LNCaP clone FGC (cell line): ENCODE results near the gene FOXP4.

Experiments
- DNase-seq: peaks from one replicate; pipeline ENCODE4 v3.0.0-alpha.2; 2011; ENCODE audit warnings: low read depth
- H3K4me3 ChIP-seq: 2 replicates; pipeline ENCODE4 v1.5.1; 2011; ENCODE audit warnings: mild to moderate bottlenecking, low read depth, low read length, control low read depth
- CTCF ChIP-seq: IDR thresholded peaks from 2 replicates; pipeline ENCODE4 v1.5.1; 2012; ENCODE audit warnings: mild to moderate bottlenecking; ENCODE audit not compliant: control insufficient read depth, insufficient read depth; ENCODE audit errors: extremely low read depth

Gene FOXP4

DNA sequence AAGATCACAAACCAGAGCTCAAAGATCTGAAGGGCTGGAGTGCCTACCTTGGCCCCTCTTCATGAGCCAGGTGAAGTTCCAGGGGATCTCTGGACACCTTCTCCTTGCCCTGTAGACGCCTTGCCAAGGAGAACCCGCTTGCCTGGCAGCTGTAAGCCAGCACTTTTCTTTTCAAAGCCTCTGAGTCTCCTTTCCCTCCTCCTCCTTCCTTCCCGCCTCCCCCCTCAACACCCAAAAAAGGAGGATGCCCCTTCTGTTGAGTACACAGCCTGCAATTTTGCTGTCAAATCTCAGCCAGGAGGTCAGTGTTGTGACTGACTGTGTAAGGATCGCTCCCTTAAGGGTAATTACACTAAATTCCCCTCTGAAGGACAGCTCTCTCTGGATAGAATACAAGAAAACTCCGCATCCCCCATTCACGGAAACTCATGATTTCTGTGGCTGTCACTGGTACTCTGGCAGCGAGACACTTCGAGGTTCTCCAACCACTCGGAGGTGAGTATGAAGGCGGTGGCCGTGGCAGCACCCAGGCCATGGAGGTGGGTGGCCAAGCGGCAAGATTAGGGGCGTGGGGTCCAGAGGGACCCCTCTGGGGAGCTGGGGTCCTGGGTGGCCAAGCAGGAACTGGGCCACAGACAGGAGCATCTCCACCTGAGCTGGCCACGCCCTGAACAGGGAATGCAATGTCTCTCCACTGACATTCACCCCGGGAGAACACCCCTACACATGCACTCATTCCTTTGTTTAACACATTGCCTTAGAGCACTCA lies 23.2 kb upstream of the FOXP4 start:
- DNase-seq = no peak
- no peak for TF ChIP-seq CTCF
- no peak overlapping the region for H3K4me3 ChIP-seq

GRCh38 chr6:41523915-41524633 lies 22.1 kb upstream of the FOXP4 start:
- TF ChIP-seq CTCF = no peak
- no peak for DNase-seq
- H3K4me3 ChIP-seq = no peak overlapping the region

- DNase-seq = no peak
- TF ChIP-seq CTCF = no peak
Measured at GRCh38 chr6:41524634-41525011, 21.6 kb upstream of the FOXP4 start.

GRCh38 chr6:41527721-41528408 lies 18.3 kb upstream of the FOXP4 start:
- no peak for TF ChIP-seq CTCF
- H3K4me3 ChIP-seq = no peak overlapping the region
- DNase-seq = no peak

More at GRCh38 chr6:41524634-41525011, 21.6 kb upstream of the FOXP4 start:
- no peak overlapping the region for H3K4me3 ChIP-seq

- H3K4me3 ChIP-seq = no peak overlapping the region
- TF ChIP-seq CTCF = no peak
- no peak for DNase-seq
Measured at GRCh38 chr6:41528409-41528963, 17.7 kb upstream of the FOXP4 start.

- no peak overlapping the region for H3K4me3 ChIP-seq
- DNase-seq = no peak
- TF ChIP-seq CTCF = no peak
Measured at GRCh38 chr6:41529049-41529448, 17.1 kb upstream of the FOXP4 start.
